ENCODE results near the gene TNFRSF21.

Gene TNFRSF21

GRCh38 chr6:47294990-47295389 is 14.7 kb downstream of the TNFRSF21 start:
- H3K27me3 ChIP-seq (ENCODE audit: insufficient read depth, low read length, poor library complexity, severe bottlenecking) = no peaks in the 10 kb centered on the region
- H3K9me2 ChIP-seq (replicated peaks; ENCODE audit: low read depth, low read length) = no peaks in the 10 kb centered on the region
- no peak overlapping the region for H2AFZ ChIP-seq (ENCODE audit: low read length)
- no peak overlapping the region for H3K4me3 ChIP-seq (ENCODE audit: low read length, poor library complexity, severe bottlenecking)
- H3K4me2 ChIP-seq (ENCODE audit: low read depth, low read length, poor library complexity, severe bottlenecking) = no peak overlapping the region
- H3F3A ChIP-seq (ENCODE audit: low read depth) = no peaks in the 10 kb centered on the region
- no peak overlapping the region for H3K9ac ChIP-seq (ENCODE audit: low read depth, low read length, poor library complexity, severe bottlenecking)
- peaks cover 13% of the 10 kb centered on the region for H3K4me1 ChIP-seq (ENCODE audit: insufficient read depth, low read length, poor library complexity, severe bottlenecking)
- peaks cover 6% of the 10 kb centered on the region for H4K20me1 ChIP-seq (ENCODE audit: insufficient read depth, low read length, poor library complexity, severe bottlenecking)
- H3K79me2 ChIP-seq (ENCODE audit: insufficient read depth, low read length) = peaks cover 83% of the 10 kb centered on the region
- TF ChIP-seq, protein P1, sequence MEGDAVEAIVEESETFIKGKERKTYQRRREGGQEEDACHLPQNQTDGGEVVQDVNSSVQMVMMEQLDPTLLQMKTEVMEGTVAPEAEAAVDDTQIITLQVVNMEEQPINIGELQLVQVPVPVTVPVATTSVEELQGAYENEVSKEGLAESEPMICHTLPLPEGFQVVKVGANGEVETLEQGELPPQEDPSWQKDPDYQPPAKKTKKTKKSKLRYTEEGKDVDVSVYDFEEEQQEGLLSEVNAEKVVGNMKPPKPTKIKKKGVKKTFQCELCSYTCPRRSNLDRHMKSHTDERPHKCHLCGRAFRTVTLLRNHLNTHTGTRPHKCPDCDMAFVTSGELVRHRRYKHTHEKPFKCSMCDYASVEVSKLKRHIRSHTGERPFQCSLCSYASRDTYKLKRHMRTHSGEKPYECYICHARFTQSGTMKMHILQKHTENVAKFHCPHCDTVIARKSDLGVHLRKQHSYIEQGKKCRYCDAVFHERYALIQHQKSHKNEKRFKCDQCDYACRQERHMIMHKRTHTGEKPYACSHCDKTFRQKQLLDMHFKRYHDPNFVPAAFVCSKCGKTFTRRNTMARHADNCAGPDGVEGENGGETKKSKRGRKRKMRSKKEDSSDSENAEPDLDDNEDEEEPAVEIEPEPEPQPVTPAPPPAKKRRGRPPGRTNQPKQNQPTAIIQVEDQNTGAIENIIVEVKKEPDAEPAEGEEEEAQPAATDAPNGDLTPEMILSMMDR (conservative IDR thresholded peaks at IDR 0.05; ENCODE audit: low read length) = no peak
- no peak for TF ChIP-seq EZH2phosphoT487 (IDR thresholded peaks at IDR 0.05; ENCODE audit: borderline replicate concordance)
- H3K9me3 ChIP-seq (ENCODE audit: insufficient read depth, low read depth, low read length) = no peaks in the 10 kb centered on the region
- no peaks in the 10 kb centered on the region for H3K36me3 ChIP-seq (ENCODE audit: insufficient read depth, low read length)

GRCh38 chr6:47292944-47293343 is 16.8 kb downstream of the TNFRSF21 start:
- Histone ChIP-seq H3K4me3 (ENCODE audit: low read length, poor library complexity, severe bottlenecking) (no peak overlapping the region), H4K20me1 (ENCODE audit: insufficient read depth, low read length, poor library complexity, severe bottlenecking) (no peaks in the 10 kb centered on the region), H3K79me2 (ENCODE audit: insufficient read depth, low read length) (peaks cover 88% of the 10 kb centered on the region), H3F3A (ENCODE audit: low read depth) (no peaks in the 10 kb centered on the region), H3K9me3 (ENCODE audit: insufficient read depth, low read depth, low read length) (no peaks in the 10 kb centered on the region), H3K4me2 (ENCODE audit: low read depth, low read length, poor library complexity, severe bottlenecking) (no peak overlapping the region), H2AFZ (ENCODE audit: low read length) (no peak overlapping the region), H3K9ac (ENCODE audit: low read depth, low read length, poor library complexity, severe bottlenecking) (no peak overlapping the region), H3K9me2 (replicated peaks; ENCODE audit: low read depth, low read length) (no peaks in the 10 kb centered on the region), H3K27me3 (ENCODE audit: insufficient read depth, low read length, poor library complexity, severe bottlenecking) (no peaks in the 10 kb centered on the region), H3K36me3 (ENCODE audit: insufficient read depth, low read length) (no peaks in the 10 kb centered on the region), H3K4me1 (ENCODE audit: insufficient read depth, low read length, poor library complexity, severe bottlenecking) (peaks cover 8% of the 10 kb centered on the region)
- TF ChIP-seq, protein P1 (conservative IDR thresholded peaks at IDR 0.05; ENCODE audit: low read length) = no peak
- TF ChIP-seq EZH2phosphoT487 (IDR thresholded peaks at IDR 0.05; ENCODE audit: borderline replicate concordance) = no peak

DNA sequence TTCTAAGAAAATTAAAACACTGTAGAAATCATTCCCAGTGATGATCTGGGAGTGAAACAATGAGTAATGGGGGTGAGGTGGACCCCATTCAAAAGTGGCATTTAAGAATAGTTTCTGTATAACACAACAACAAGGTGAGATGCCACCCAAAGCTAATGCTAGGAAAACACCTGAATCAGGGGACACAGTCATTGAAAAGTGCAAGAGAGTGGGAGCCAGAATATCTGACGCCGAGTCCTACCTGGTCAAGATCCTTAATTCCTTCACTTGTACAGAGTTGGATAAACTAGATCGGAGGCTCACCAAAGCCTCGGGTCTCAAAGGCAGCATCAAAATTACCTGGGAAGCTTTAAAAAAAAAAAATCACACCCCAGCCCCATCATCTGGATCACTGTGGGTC is 17.7 kb downstream of the TNFRSF21 start:
- no peak overlapping the region for H2AFZ ChIP-seq (ENCODE audit: low read length)
- no peak overlapping the region for H3K4me3 ChIP-seq (ENCODE audit: low read length, poor library complexity, severe bottlenecking)
- no peak overlapping the region for H3K9ac ChIP-seq (ENCODE audit: low read depth, low read length, poor library complexity, severe bottlenecking)
- no peak overlapping the region for H3K4me2 ChIP-seq (ENCODE audit: low read depth, low read length, poor library complexity, severe bottlenecking)
- H3F3A ChIP-seq (ENCODE audit: low read depth) = no peaks in the 10 kb centered on the region
- H3K36me3 ChIP-seq (ENCODE audit: insufficient read depth, low read length) = no peaks in the 10 kb centered on the region
- H3K27me3 ChIP-seq (ENCODE audit: insufficient read depth, low read length, poor library complexity, severe bottlenecking) = no peaks in the 10 kb centered on the region
- no peaks in the 10 kb centered on the region for H3K9me3 ChIP-seq (ENCODE audit: insufficient read depth, low read depth, low read length)
- TF ChIP-seq, protein P1 (conservative IDR thresholded peaks at IDR 0.05; ENCODE audit: low read length) = no peak
- TF ChIP-seq EZH2phosphoT487 (IDR thresholded peaks at IDR 0.05; ENCODE audit: borderline replicate concordance) = no peak
- H3K4me1 ChIP-seq (ENCODE audit: insufficient read depth, low read length, poor library complexity, severe bottlenecking) = peaks cover 8% of the 10 kb centered on the region
- H3K79me2 ChIP-seq (ENCODE audit: insufficient read depth, low read length) = peaks cover 79% of the 10 kb centered on the region
- no peaks in the 10 kb centered on the region for H3K9me2 ChIP-seq (replicated peaks; ENCODE audit: low read depth, low read length)
- no peaks in the 10 kb centered on the region for H4K20me1 ChIP-seq (ENCODE audit: insufficient read depth, low read length, poor library complexity, severe bottlenecking)
